HL-60 (cell line): ENCODE results near the gene NRP2.

ENCODE experiments used
- DNase-seq, 2 experiments: peaks; one replicate each; pipeline ENCODE4 v3.0.0-alpha.2; 2010 to 2020; ENCODE audit warnings: low read depth in 1 of 2, low spot score in 1 of 2
- H3K27ac ChIP-seq: fragments of 250-450 bp; sonication (Bioruptor Pico); replicated peaks from 2 replicates; pipeline ENCODE4 v1.5.1; 2020; ENCODE audit warnings: mild to moderate bottlenecking, moderate library complexity
- H3K27me3 ChIP-seq: fragments of 250-450 bp; sonication (Bioruptor Pico); 2 replicates; pipeline ENCODE4 v1.5.1; 2021; ENCODE audit warnings: mild to moderate bottlenecking, moderate library complexity; ENCODE audit not compliant: insufficient read depth, poor library complexity, severe bottlenecking
- H3K4me3 ChIP-seq: replicated peaks from 2 replicates; pipeline ENCODE4 v1.5.1; 2011; ENCODE audit warnings: mild to moderate bottlenecking, control low read depth, low read length; ENCODE audit not compliant: insufficient read depth
- CTCF ChIP-seq: IDR thresholded peaks from one replicate; pipeline ENCODE4 v1.5.1; 2011; ENCODE audit warnings: low read length, control low read depth, inconsistent platforms; ENCODE audit not compliant: insufficient read depth
- GABPA ChIP-seq: IDR thresholded peaks from 2 replicates; pipeline ENCODE4 v1.6.1; 2012; ENCODE audit warnings: low read depth
- POLR2AphosphoS5 ChIP-seq: IDR thresholded peaks from 2 replicates; pipeline ENCODE4 v1.6.1; 2012; ENCODE audit warnings: low read depth
- REST ChIP-seq: IDR thresholded peaks from 2 replicates; pipeline ENCODE4 v1.6.1; 2012; ENCODE audit warnings: low read depth; ENCODE audit not compliant: insufficient replicate concordance
- SPI1 ChIP-seq: IDR thresholded peaks from 2 replicates; pipeline ENCODE4 v1.6.1; 2012; ENCODE audit warnings: low read depth, mild to moderate bottlenecking, borderline replicate concordance

The NRP2 gene

GRCh38 chr2:205637320-205637602, 45.0 kb upstream of the NRP2 start:
- no peak for DNase-seq
- no peak overlapping the region for H3K4me3 ChIP-seq
- H3K27ac ChIP-seq = no peak overlapping the region
- H3K27me3 ChIP-seq = peaks cover 4% of the 10 kb centered on the region
- no peak for TF ChIP-seq GABPA
- TF ChIP-seq CTCF = no peak
- no peak for TF ChIP-seq SPI1
- no peak for TF ChIP-seq REST
- no peak for TF ChIP-seq POLR2AphosphoS5

- DNase-seq = no peak
- no peak overlapping the region for H3K27ac ChIP-seq
- H3K27me3 ChIP-seq = peaks cover 4% of the 10 kb centered on the region
- no peak overlapping the region for H3K4me3 ChIP-seq
- no peak for TF ChIP-seq CTCF
- no peak for TF ChIP-seq GABPA
- TF ChIP-seq SPI1 = no peak
- TF ChIP-seq POLR2AphosphoS5 = no peak
- TF ChIP-seq REST = no peak
Observed at GRCh38 chr2:205637779-205638503, 44.4 kb upstream of the NRP2 start.

- no peak for DNase-seq
- TF ChIP-seq CTCF = no peak
- TF ChIP-seq SPI1 = no peak
- no peak for TF ChIP-seq REST
- no peak for TF ChIP-seq GABPA
- no peak for TF ChIP-seq POLR2AphosphoS5
- Histone ChIP-seq H3K27me3 (peaks cover 6% of the 10 kb centered on the region), H3K27ac (no peak overlapping the region), H3K4me3 (no peak overlapping the region)
Observed at GRCh38 chr2:205640716-205641115, 41.6 kb upstream of the NRP2 start.
